ENCODE data around the gene PLPPR1. TPM values are rescaled to one million over a fixed set of nuclear protein-coding genes. Genes with fewer than 3 reads are reported as not detected.

Gene PLPPR1
- total and polyA plus RNA-seq, 2 experiments from 2014 or later, result 1.3 to 3.7 TPM

DNA sequence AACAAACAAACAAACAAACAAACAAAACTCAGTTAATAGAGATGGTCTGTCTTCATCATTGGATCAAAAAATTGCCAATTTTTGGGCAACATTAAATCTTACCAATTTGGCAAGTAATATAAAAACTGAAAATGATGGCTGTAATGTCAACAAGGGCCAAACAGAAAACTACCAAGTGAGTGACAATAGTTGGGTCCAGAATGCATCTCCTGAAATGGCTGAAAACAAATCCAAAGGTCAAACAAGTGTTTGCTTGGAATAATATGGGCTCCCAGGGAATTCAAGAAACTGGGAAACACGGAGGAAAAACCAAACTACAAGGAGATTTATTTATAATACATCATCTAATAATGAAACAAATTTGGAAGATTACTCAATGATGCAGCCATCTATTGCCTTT, 331.2 kb downstream of the PLPPR1 start:
- no peak overlapping the region for H3K4me2 ChIP-seq
- H3K4me1 ChIP-seq (ENCODE audit: insufficient read depth), result no peaks in the 10 kb centered on the region
- Mint-ChIP-seq H3K9me3 (peaks cover 3% of the 10 kb centered on the region; the same call in 1 of the 3 replicates), H3K36me3 (ENCODE audit: low read depth) (no peaks in the 10 kb centered on the region), H3K4me3 (no peak overlapping the region), H3K4me1 (no peaks in the 10 kb centered on the region), H3K27me3 (ENCODE audit: insufficient read depth, low read depth, poor library complexity) (no peaks in the 10 kb centered on the region), H3K27ac (no peak overlapping the region)
- no peak overlapping the region for H3K27ac ChIP-seq (ENCODE audit: low read depth)
- no peaks in the 10 kb centered on the region for H4K20me1 ChIP-seq (replicated peaks; ENCODE audit: insufficient read depth)
- H3K79me2 ChIP-seq (replicated peaks; ENCODE audit: insufficient read depth), result no peaks in the 10 kb centered on the region
- H3K36me3 ChIP-seq (ENCODE audit: insufficient read depth), result no peaks in the 10 kb centered on the region
- no peaks in the 10 kb centered on the region for H3K27me3 ChIP-seq (ENCODE audit: insufficient read depth)
- H3K9me2 ChIP-seq (ENCODE audit: insufficient read depth), result peaks cover 15% of the 10 kb centered on the region; the same call in 1 of the 2 replicates
- DNase-seq (ENCODE audit: low spot score), result no peak
- ATAC-seq, result no peak
- TF ChIP-seq CREB1 (CRISPR knock-in tag; IDR thresholded peaks at IDR 0.05; ENCODE audit: low read depth) (no peak), STAT1 (IDR thresholded peaks at IDR 0.05; ENCODE audit: unreplicated experiment) (no peak), ZNF331 (CRISPR knock-in tag; IDR thresholded peaks at IDR 0.05; ENCODE audit: low read depth) (no peak), POLR2AphosphoS5 (IDR thresholded peaks at IDR 0.05; ENCODE audit: low read depth) (no peak), ZNF114 (CRISPR knock-in tag; IDR thresholded peaks at IDR 0.05) (no peak), EZH2phosphoT487 (IDR thresholded peaks at IDR 0.05; ENCODE audit: unreplicated experiment) (no peak), EZH2 (IDR thresholded peaks at IDR 0.05; ENCODE audit: low read depth, unreplicated experiment) (no peak), JUNB (IDR thresholded peaks at IDR 0.05; ENCODE audit: unreplicated experiment) (no peak), NANOG (IDR thresholded peaks at IDR 0.05; ENCODE audit: borderline replicate concordance) (no peak)
- TF ChIP-seq, protein P1, sequence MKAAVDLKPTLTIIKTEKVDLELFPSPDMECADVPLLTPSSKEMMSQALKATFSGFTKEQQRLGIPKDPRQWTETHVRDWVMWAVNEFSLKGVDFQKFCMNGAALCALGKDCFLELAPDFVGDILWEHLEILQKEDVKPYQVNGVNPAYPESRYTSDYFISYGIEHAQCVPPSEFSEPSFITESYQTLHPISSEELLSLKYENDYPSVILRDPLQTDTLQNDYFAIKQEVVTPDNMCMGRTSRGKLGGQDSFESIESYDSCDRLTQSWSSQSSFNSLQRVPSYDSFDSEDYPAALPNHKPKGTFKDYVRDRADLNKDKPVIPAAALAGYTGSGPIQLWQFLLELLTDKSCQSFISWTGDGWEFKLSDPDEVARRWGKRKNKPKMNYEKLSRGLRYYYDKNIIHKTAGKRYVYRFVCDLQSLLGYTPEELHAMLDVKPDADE (IDR thresholded peaks at IDR 0.05), result no peak
- TF ChIP-seq, protein P2, sequence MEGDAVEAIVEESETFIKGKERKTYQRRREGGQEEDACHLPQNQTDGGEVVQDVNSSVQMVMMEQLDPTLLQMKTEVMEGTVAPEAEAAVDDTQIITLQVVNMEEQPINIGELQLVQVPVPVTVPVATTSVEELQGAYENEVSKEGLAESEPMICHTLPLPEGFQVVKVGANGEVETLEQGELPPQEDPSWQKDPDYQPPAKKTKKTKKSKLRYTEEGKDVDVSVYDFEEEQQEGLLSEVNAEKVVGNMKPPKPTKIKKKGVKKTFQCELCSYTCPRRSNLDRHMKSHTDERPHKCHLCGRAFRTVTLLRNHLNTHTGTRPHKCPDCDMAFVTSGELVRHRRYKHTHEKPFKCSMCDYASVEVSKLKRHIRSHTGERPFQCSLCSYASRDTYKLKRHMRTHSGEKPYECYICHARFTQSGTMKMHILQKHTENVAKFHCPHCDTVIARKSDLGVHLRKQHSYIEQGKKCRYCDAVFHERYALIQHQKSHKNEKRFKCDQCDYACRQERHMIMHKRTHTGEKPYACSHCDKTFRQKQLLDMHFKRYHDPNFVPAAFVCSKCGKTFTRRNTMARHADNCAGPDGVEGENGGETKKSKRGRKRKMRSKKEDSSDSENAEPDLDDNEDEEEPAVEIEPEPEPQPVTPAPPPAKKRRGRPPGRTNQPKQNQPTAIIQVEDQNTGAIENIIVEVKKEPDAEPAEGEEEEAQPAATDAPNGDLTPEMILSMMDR (conservative IDR thresholded peaks at IDR 0.05; ENCODE audit: low read depth in 2 of 2), result no peak
- TF ChIP-seq, protein P3, sequence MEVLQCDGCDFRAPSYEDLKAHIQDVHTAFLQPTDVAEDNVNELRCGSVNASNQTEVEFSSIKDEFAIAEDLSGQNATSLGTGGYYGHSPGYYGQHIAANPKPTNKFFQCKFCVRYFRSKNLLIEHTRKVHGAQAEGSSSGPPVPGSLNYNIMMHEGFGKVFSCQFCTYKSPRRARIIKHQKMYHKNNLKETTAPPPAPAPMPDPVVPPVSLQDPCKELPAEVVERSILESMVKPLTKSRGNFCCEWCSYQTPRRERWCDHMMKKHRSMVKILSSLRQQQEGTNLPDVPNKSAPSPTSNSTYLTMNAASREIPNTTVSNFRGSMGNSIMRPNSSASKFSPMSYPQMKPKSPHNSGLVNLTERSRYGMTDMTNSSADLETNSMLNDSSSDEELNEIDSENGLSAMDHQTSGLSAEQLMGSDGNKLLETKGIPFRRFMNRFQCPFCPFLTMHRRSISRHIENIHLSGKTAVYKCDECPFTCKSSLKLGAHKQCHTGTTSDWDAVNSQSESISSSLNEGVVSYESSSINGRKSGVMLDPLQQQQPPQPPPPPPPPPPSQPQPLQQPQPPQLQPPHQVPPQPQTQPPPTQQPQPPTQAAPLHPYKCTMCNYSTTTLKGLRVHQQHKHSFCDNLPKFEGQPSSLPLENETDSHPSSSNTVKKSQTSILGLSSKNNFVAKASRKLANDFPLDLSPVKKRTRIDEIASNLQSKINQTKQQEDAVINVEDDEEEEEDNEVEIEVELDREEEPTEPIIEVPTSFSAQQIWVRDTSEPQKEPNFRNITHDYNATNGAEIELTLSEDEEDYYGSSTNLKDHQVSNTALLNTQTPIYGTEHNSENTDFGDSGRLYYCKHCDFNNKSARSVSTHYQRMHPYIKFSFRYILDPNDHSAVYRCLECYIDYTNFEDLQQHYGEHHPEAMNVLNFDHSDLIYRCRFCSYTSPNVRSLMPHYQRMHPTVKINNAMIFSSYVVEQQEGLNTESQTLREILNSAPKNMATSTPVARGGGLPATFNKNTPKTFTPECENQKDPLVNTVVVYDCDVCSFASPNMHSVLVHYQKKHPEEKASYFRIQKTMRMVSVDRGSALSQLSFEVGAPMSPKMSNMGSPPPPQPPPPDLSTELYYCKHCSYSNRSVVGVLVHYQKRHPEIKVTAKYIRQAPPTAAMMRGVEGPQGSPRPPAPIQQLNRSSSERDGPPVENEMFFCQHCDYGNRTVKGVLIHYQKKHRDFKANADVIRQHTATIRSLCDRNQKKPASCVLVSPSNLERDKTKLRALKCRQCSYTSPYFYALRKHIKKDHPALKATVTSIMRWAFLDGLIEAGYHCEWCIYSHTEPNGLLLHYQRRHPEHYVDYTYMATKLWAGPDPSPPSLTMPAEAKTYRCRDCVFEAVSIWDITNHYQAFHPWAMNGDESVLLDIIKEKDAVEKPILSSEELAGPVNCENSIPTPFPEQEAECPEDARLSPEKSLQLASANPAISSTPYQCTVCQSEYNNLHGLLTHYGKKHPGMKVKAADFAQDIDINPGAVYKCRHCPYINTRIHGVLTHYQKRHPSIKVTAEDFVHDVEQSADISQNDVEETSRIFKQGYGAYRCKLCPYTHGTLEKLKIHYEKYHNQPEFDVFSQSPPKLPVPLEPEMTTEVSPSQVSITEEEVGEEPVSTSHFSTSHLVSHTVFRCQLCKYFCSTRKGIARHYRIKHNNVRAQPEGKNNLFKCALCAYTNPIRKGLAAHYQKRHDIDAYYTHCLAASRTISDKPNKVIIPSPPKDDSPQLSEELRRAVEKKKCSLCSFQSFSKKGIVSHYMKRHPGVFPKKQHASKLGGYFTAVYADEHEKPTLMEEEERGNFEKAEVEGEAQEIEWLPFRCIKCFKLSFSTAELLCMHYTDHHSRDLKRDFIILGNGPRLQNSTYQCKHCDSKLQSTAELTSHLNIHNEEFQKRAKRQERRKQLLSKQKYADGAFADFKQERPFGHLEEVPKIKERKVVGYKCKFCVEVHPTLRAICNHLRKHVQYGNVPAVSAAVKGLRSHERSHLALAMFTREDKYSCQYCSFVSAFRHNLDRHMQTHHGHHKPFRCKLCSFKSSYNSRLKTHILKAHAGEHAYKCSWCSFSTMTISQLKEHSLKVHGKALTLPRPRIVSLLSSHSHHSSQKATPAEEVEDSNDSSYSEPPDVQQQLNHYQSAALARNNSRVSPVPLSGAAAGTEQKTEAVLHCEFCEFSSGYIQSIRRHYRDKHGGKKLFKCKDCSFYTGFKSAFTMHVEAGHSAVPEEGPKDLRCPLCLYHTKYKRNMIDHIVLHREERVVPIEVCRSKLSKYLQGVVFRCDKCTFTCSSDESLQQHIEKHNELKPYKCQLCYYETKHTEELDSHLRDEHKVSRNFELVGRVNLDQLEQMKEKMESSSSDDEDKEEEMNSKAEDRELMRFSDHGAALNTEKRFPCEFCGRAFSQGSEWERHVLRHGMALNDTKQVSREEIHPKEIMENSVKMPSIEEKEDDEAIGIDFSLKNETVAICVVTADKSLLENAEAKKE (CRISPR knock-in tag; IDR thresholded peaks at IDR 0.05), result no peak
- TF ChIP-seq, protein P4, sequence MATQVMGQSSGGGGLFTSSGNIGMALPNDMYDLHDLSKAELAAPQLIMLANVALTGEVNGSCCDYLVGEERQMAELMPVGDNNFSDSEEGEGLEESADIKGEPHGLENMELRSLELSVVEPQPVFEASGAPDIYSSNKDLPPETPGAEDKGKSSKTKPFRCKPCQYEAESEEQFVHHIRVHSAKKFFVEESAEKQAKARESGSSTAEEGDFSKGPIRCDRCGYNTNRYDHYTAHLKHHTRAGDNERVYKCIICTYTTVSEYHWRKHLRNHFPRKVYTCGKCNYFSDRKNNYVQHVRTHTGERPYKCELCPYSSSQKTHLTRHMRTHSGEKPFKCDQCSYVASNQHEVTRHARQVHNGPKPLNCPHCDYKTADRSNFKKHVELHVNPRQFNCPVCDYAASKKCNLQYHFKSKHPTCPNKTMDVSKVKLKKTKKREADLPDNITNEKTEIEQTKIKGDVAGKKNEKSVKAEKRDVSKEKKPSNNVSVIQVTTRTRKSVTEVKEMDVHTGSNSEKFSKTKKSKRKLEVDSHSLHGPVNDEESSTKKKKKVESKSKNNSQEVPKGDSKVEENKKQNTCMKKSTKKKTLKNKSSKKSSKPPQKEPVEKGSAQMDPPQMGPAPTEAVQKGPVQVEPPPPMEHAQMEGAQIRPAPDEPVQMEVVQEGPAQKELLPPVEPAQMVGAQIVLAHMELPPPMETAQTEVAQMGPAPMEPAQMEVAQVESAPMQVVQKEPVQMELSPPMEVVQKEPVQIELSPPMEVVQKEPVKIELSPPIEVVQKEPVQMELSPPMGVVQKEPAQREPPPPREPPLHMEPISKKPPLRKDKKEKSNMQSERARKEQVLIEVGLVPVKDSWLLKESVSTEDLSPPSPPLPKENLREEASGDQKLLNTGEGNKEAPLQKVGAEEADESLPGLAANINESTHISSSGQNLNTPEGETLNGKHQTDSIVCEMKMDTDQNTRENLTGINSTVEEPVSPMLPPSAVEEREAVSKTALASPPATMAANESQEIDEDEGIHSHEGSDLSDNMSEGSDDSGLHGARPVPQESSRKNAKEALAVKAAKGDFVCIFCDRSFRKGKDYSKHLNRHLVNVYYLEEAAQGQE (IDR thresholded peaks at IDR 0.05; ENCODE audit: unreplicated experiment), result no peak
- H3K4me3 ChIP-seq, result no peak overlapping the region
- H3F3A ChIP-seq (replicated peaks; ENCODE audit: low read depth), result no peaks in the 10 kb centered on the region
- no peak overlapping the region for H2AFZ ChIP-seq

Data from GM23338 (cell line).